Stomach (tissue), 9 donors: ENCODE measurements around the gene DMRT2. TPM values are rescaled to one million over a fixed set of nuclear protein-coding genes. Genes with fewer than 3 reads are reported as not detected.

Experiments used
- DNase-seq, 2 donors: peaks; one replicate each; pipeline versions ENCODE4 v3.0.0 to v3.0.0-alpha.2; 2013 to 2019
- H3K27ac ChIP-seq, 5 donors: fragments of 200-600 bp in 4 of 5; sonication (generic) in 4 of 5; one replicate each; pipeline ENCODE4 v1.5.1; 2013 to 2019; ENCODE audit warnings: mild to moderate bottlenecking in 1 of 5, moderate library complexity in 1 of 5
- H3K27me3 ChIP-seq, 3 donors: fragments of 200-600 bp; sonication (generic); one replicate each; pipeline ENCODE4 v1.5.1; 2017 to 2019; ENCODE audit warnings: mixed run types in 1 of 3
- H3K36me3 ChIP-seq, 4 donors: fragments of 200-600 bp; sonication (generic); 1 replicate in 3 of 4; 2 replicates in 1 of 4; pipeline ENCODE4 v1.5.1; 2016 to 2019
- H3K4me1 ChIP-seq, 4 donors: fragments of 200-600 bp; sonication (generic); one replicate each; pipeline ENCODE4 v1.5.1; 2016 to 2019
- H3K4me3 ChIP-seq, 4 donors: fragments of 200-600 bp; sonication (generic) in 3 of 4; one replicate each; pipeline ENCODE4 v1.5.1; 2016 to 2019; ENCODE audit warnings: mild to moderate bottlenecking in 1 of 4
- H3K9me3 ChIP-seq, 4 donors: fragments of 200-600 bp; sonication (generic); one replicate each; pipeline ENCODE4 v1.5.1; 2016 to 2019
- CTCF ChIP-seq, 7 experiments: fragments of 450-650 bp in 4 of 7; fragments of 200-600 bp in 3 of 7; sonication (generic) in 3 of 7; IDR thresholded peaks; one replicate each; pipeline ENCODE4 v1.5.1; 2016 to 2019; ENCODE audit warnings: antibody characterized with exemption in 7 of 7, control low read depth in 2 of 7, mild to moderate bottlenecking in 1 of 7
- EP300 ChIP-seq: sonication (generic); formaldehyde crosslinking; IDR thresholded peaks from one replicate; pipeline ENCODE4 v1.6.1; 2017; ENCODE audit warnings: antibody characterized with exemption
- POLR2A ChIP-seq, 4 donors: fragments of 450-650 bp; IDR thresholded peaks; one replicate each; pipeline ENCODE4 v1.6.1; 2016; ENCODE audit warnings: antibody characterized with exemption in 4 of 4, control low read depth in 2 of 4, mild to moderate bottlenecking in 1 of 4, moderate library complexity in 1 of 4
- POLR2AphosphoS5 ChIP-seq, 3 donors: sonication (generic); formaldehyde crosslinking; IDR thresholded peaks; one replicate each; pipeline ENCODE4 v1.6.1; 2016; ENCODE audit warnings: antibody characterized with exemption in 3 of 3
- WGBS, 5 donors: extraction: QIAGEN DNeasy Blood & Tissue Kit in 3 of 5; methylation state at CpG; one replicate each; pipeline versions ENCODE4 v1.1.5 to v1.1.7; 2013 to 2018; 5-methylcytosine and 5-hydroxymethylcytosine counted together
- intact Hi-C: fragments of 100-400 bp; cut with DNase I; formaldehyde crosslinking; loops from one replicate; pipeline ENCODE4 v1.15.1; 2023; ENCODE audit warnings: low total_unique reads
- polyA plus RNA-seq, 3 donors: library from polyadenylated mRNA; stranded (reverse); fragments of 200-250 nt; gene quantifications; one replicate each; pipeline ENCODE4 v1.2.3, GENCODE V29; 2013
- total RNA-seq, 5 donors: library from RNA; depleted of rRNA; stranded (reverse); fragments of >200 nt; gene quantifications; one replicate each; pipeline versions ENCODE4 v1.1.0 to v1.2.3, GENCODE V29; 2014 to 2016
- donor health status: healthy with polysubstance abuse.
- donor health status: Bipolar disorder and iron deficiency.
- donor health status: healthy.

The DMRT2 gene
- total and polyA plus RNA-seq, 8 donors, result 0.08 to 23.2 (median 2.3) TPM; not detected in 5

- Histone ChIP-seq H3K27ac (no peak overlapping the region), H3K4me1 (peaks cover 6 to 10% (median 8%) of the 10 kb centered on the region in 4 donors), H3K36me3 (no peaks in the 10 kb centered on the region), H3K9me3 (no peaks in the 10 kb centered on the region), H3K4me3 (no peak overlapping the region), H3K27me3 (peaks cover 22 to 98% (median 50%) of the 10 kb centered on the region in 3 donors)
- intact Hi-C loops, result no loop called here
- no peak for DNase-seq
- 42 to 63% (median 50%) methylated on average over 4 of the region's 4 CpGs for WGBS, 5 donors
- no peak for TF ChIP-seq POLR2AphosphoS5 (IDR thresholded peaks at IDR 0.05)
- no peak for TF ChIP-seq POLR2A (IDR thresholded peaks at IDR 0.05)
- no peak for TF ChIP-seq EP300
Measured at GRCh38 chr9:1039589-1039988, 10.6 kb upstream of the DMRT2 start.

GRCh38 chr9:1042466-1042865, 7.7 kb upstream of the DMRT2 start:
- Histone ChIP-seq H3K4me1 (peaks cover 12 to 35% (median 22%) of the 10 kb centered on the region in 4 donors), H3K9me3 (peaks cover 0 to 17% (median 0%) of the 10 kb centered on the region in 4 donors), H3K36me3 (no peaks in the 10 kb centered on the region), H3K4me3 (peak overlapping the region in 2 of 4 donors; percentile 16 to 23), H3K27ac (no peak overlapping the region), H3K27me3 (peaks cover 45 to 100% (median 77%) of the 10 kb centered on the region in 3 donors)
- WGBS, 5 donors, result 2 to 6% (median 4%) methylated on average over 15 to 45 of the region's 45 CpGs
- intact Hi-C loops, result no loop called here
- DNase-seq, result peak in 1 of 2 donors; percentile 77
- no peak for TF ChIP-seq EP300
- TF ChIP-seq POLR2A (IDR thresholded peaks at IDR 0.05), result no peak
- no peak for TF ChIP-seq POLR2AphosphoS5 (IDR thresholded peaks at IDR 0.05)
- no peak for TF ChIP-seq CTCF (IDR thresholded peaks at IDR 0.05)

- peaks cover 50 to 100% (median 96%) of the 10 kb centered on the region in 3 donors for H3K27me3 ChIP-seq
- H3K4me3 ChIP-seq, result no peak overlapping the region
- 14 to 27% (median 19%) methylated on average over 9 to 11 of the region's 11 CpGs for WGBS, 5 donors
- DNase-seq, result no peak
- H3K4me1 ChIP-seq, result peaks cover 20 to 53% (median 38%) of the 10 kb centered on the region in 4 donors
- TF ChIP-seq CTCF (IDR thresholded peaks at IDR 0.05) (no peak), EP300 (no peak), POLR2A (IDR thresholded peaks at IDR 0.05) (no peak), POLR2AphosphoS5 (IDR thresholded peaks at IDR 0.05) (no peak)
- no peak overlapping the region for H3K27ac ChIP-seq
- H3K9me3 ChIP-seq, result peaks cover 0 to 19% (median 3%) of the 10 kb centered on the region in 4 donors
- intact Hi-C loops, result no loop called here
- no peaks in the 10 kb centered on the region for H3K36me3 ChIP-seq
Measured at GRCh38 chr9:1044643-1045042, 5.5 kb upstream of the DMRT2 start.

DNA sequence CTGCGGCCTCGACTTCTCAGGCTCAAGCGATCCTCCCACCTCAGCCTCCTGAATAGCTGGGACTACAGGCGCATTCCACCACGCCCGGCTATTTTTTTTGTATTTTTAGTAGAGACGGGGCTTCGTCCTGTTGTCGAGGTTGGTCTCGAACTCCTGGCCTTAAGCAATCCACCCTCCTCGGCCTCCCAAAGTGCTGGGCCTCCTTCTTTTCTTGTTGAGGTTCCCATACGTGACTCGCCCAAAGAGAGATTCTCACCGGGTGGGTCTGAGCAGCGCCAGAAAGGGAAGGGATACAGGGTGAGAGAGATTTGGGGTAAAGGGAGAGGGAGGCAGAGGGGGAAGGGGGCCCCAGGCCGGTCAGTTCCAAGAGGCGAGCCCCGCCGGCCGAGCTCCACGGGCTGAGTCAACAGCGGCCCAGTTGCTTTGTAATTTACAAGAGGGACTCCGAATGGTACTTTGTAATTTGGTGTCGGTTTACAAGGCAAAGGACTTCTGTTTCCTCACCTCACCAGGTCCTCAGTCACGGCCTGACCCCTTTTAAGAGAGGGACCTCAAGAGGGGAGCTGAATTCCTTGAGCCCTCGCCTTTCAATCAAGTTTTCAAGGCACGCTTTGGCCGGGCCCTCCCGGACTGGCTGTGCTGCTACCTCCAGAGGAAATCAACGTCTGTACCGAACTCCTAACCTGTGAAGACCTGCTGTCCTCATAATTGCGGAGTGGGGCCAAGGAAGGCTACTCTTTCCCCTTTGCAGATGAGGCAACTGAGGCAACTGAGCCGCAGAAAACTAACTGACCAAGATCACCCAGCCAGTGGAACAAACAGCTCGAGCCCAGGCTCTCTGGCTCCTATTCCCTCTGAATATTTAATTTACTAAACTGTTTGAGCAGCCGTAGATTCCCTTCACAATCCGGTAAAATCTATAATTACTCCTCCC, 3.3 kb upstream of the DMRT2 start:
- H3K9me3 ChIP-seq, result peaks cover 0 to 30% (median 3%) of the 10 kb centered on the region in 4 donors
- no peak for TF ChIP-seq POLR2AphosphoS5 (IDR thresholded peaks at IDR 0.05)
- no peak for TF ChIP-seq POLR2A (IDR thresholded peaks at IDR 0.05)
- no peak for TF ChIP-seq EP300
- TF ChIP-seq CTCF (IDR thresholded peaks at IDR 0.05), result no peak
- no peak overlapping the region for H3K27ac ChIP-seq
- WGBS, 5 donors, result 16 to 21% (median 18%) methylated on average over 33 to 36 of the region's 36 CpGs
- H3K36me3 ChIP-seq, result no peaks in the 10 kb centered on the region
- H3K27me3 ChIP-seq, result peaks cover 59 to 100% (median 97%) of the 10 kb centered on the region in 3 donors
- peak overlapping the region in 3 of 4 donors; percentile 50 to 59 (median 56) for H3K4me3 ChIP-seq
- DNase-seq, result no peak
- H3K4me1 ChIP-seq, result peaks cover 35 to 76% (median 55%) of the 10 kb centered on the region in 4 donors
- intact Hi-C loops, result no loop called here
